WI38 (cell line): ENCODE results near the gene TRIM23.

ENCODE experiments used
- H3K4me3 ChIP-seq: 2 replicates; pipeline ENCODE4 v1.5.1; 2011; ENCODE audit warnings: low read depth, mild to moderate bottlenecking, control low read depth, low read length
- TF ChIP-seq, protein P1 (sequence below): IDR thresholded peaks from 2 replicates; pipeline ENCODE4 v1.5.1; 2012; ENCODE audit warnings: low read depth, mild to moderate bottlenecking, control low read depth, low read length

Gene TRIM23

DNA sequence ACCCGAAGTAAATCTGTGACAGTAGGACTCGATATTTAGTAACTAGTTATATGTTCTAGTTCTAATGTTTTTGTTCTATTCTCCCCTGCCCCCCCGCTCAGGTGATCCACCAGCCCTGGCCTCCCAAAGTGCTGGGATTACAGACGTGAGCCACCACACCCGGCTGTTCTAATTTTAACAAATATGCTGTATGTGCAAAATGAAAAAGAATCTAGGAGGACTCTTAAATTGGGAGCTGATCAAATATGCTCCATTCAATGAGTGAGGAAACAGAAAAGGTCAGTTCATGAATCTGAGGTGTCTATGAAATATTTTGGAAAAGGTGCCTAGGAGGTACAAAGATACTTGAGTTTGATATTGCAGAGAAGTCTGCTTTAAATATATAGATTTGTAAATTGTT lies 78.0 kb downstream of the TRIM23 start:
- H3K4me3 ChIP-seq: no peak overlapping the region
- TF ChIP-seq, protein P1, sequence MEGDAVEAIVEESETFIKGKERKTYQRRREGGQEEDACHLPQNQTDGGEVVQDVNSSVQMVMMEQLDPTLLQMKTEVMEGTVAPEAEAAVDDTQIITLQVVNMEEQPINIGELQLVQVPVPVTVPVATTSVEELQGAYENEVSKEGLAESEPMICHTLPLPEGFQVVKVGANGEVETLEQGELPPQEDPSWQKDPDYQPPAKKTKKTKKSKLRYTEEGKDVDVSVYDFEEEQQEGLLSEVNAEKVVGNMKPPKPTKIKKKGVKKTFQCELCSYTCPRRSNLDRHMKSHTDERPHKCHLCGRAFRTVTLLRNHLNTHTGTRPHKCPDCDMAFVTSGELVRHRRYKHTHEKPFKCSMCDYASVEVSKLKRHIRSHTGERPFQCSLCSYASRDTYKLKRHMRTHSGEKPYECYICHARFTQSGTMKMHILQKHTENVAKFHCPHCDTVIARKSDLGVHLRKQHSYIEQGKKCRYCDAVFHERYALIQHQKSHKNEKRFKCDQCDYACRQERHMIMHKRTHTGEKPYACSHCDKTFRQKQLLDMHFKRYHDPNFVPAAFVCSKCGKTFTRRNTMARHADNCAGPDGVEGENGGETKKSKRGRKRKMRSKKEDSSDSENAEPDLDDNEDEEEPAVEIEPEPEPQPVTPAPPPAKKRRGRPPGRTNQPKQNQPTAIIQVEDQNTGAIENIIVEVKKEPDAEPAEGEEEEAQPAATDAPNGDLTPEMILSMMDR: no peak

DNA sequence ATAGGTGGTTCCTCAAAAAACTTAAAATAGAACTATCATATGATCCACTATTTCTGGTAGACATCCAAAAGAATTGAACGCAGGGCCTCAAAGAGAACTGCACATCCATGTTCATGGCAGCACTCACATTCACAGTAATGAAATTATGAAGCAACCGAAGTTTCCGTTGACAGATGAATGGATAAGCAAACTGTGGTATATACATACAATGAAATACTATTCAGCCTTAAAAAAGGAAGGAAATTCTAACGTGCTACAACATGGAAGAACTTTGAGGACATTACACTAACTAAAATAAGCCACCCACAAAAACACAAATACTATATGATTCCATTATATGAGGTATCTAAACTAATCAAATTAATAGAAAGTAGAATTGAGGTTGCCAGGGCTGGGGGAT lies 79.7 kb downstream of the TRIM23 start:
- no peak overlapping the region for H3K4me3 ChIP-seq
- TF ChIP-seq, protein P1: no peak

DNA sequence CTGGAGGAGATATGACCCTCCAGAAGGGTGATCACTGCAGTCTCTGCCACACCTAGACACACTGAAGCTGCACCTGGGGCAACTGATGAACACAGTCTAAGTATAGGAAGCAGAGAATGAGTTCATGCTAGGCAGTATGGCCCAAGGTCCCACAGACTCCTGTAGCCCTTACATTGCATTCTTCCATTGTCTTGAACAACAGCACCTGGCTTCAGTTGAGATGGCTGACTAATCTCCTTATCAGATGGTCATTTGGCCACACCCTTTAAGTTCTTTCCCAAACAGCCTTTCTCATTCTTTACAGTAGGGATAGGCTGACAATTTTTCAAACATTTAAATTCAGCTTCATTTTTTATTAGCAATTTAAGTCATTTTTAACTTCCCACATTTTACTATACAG lies 84.3 kb downstream of the TRIM23 start:
- H3K4me3 ChIP-seq: no peak overlapping the region
- TF ChIP-seq, protein P1: no peak
